22Rv1 (cell line): ENCODE data around the gene FAM234A.

Experiments
- H3K27ac ChIP-seq: fragments of 450-650 bp; 2 replicates; pipeline ENCODE4 v1.5.1; 2017
- CTCF ChIP-seq: fragments of 450-650 bp; IDR thresholded peaks from 2 replicates; pipeline ENCODE4 v1.5.1; 2017; ENCODE audit warnings: mild to moderate bottlenecking
- ZFX ChIP-seq: fragments of 450-650 bp; IDR thresholded peaks from 2 replicates; pipeline ENCODE4 v1.6.1; 2017; ENCODE audit warnings: antibody characterized with exemption, borderline replicate concordance

The FAM234A gene

GRCh38 chr16:262121-262745 is 27.6 kb downstream of the FAM234A start:
- H3K27ac ChIP-seq: no peak overlapping the region
- TF ChIP-seq ZFX (no peak), CTCF (no peak)

- no peak overlapping the region for H3K27ac ChIP-seq
- TF ChIP-seq CTCF: no peak
- no peak for TF ChIP-seq ZFX
Observed at GRCh38 chr16:263182-263774, 28.7 kb downstream of the FAM234A start.

- no peak overlapping the region for H3K27ac ChIP-seq
- TF ChIP-seq CTCF: no peak
- TF ChIP-seq ZFX: no peak
Observed at GRCh38 chr16:263944-264343, 29.3 kb downstream of the FAM234A start.

GRCh38 chr16:264440-264951 is 29.9 kb downstream of the FAM234A start:
- no peak for TF ChIP-seq CTCF
- no peak for TF ChIP-seq ZFX
- no peak overlapping the region for H3K27ac ChIP-seq

- no peak overlapping the region for H3K27ac ChIP-seq
Observed at GRCh38 chr16:265002-265529, 30.4 kb downstream of the FAM234A start.

GRCh38 chr16:265711-266110 is 31.1 kb downstream of the FAM234A start:
- no peak overlapping the region for H3K27ac ChIP-seq
- TF ChIP-seq CTCF (no peak), ZFX (no peak)

More at GRCh38 chr16:265002-265529, 30.4 kb downstream of the FAM234A start:
- TF ChIP-seq CTCF (no peak), ZFX (no peak)
